ENCODE results near the gene CCT8L2. TPM values are rescaled to one million over a fixed set of nuclear protein-coding genes. Genes with fewer than 3 reads are reported as not detected.
"Not testable (repeated sequence)": the region's sequence is repeated elsewhere in the genome, so short reads cannot be mapped to it uniquely, and the experiment has no call there.

Gene CCT8L2
- total RNA-seq, 1 experiment from 2014 or later: not detected

GRCh38 chr22:16586170-16586569 lies 6.4 kb downstream of the CCT8L2 start:
- Histone ChIP-seq H3K27me3 (replicated peaks; ENCODE audit: insufficient read depth, low read depth, low read length, poor library complexity) (no peaks in the 10 kb centered on the region), H3K27ac (ENCODE audit: low read depth, low read length, poor library complexity, severe bottlenecking) (no peak overlapping the region), H3K9me3 (ENCODE audit: low read depth, low read length, poor library complexity, severe bottlenecking) (peaks cover 8% of the 10 kb centered on the region), H3K4me1 (ENCODE audit: insufficient read depth, low read length, poor library complexity, severe bottlenecking) (no peaks in the 10 kb centered on the region), H3K4me3 (ENCODE audit: low read depth, low read length, poor library complexity, severe bottlenecking) (no peak overlapping the region), H3K36me3 (ENCODE audit: insufficient read depth, low read length, poor library complexity, severe bottlenecking) (no peaks in the 10 kb centered on the region)
- ChIA-PET POLR2A (ENCODE audit: low non-redundant PET) (no interaction called here), CTCF (no interaction called here)
- TF ChIP-seq CTCF (conservative IDR thresholded peaks at IDR 0.05; ENCODE audit: low read depth, low read length) (no peak), EZH2 (IDR thresholded peaks at IDR 0.05; ENCODE audit: borderline replicate concordance, low read depth, low read length, poor library complexity, severe bottlenecking) (no peak)
- no TSS peak for BruUV-seq (replicated peaks)
- DNase-seq (ENCODE audit: low spot score): no peak
- intact Hi-C loops (cut with micrococcal nuclease; ENCODE audit: unreplicated experiment): no loop called here

- CTCF ChIA-PET; H3K27ac ChIP-seq (ENCODE audit: low read depth, low read length, poor library complexity, severe bottlenecking); H3K4me1 ChIP-seq (ENCODE audit: insufficient read depth, low read length, poor library complexity, severe bottlenecking); POLR2A ChIA-PET (ENCODE audit: low non-redundant PET); DNase-seq (ENCODE audit: low spot score); H3K4me3 ChIP-seq (ENCODE audit: low read depth, low read length, poor library complexity, severe bottlenecking); H3K36me3 ChIP-seq (ENCODE audit: insufficient read depth, low read length, poor library complexity, severe bottlenecking); BruUV-seq (replicated peaks); H3K9me3 ChIP-seq (ENCODE audit: low read depth, low read length, poor library complexity, severe bottlenecking); intact Hi-C loops (cut with micrococcal nuclease; ENCODE audit: unreplicated experiment); H3K27me3 ChIP-seq (replicated peaks; ENCODE audit: insufficient read depth, low read depth, low read length, poor library complexity): not testable (repeated sequence)
These were observed 11.7 kb downstream of the CCT8L2 start for GRCh38 chr22:16580872-16581271.

GRCh38 chr22:16569240-16569834 lies 23.3 kb downstream of the CCT8L2 start:
- H3K27me3 ChIP-seq (replicated peaks; ENCODE audit: insufficient read depth, low read depth, low read length, poor library complexity); intact Hi-C loops (cut with micrococcal nuclease; ENCODE audit: unreplicated experiment); CTCF ChIA-PET; H3K4me3 ChIP-seq (ENCODE audit: low read depth, low read length, poor library complexity, severe bottlenecking); BruUV-seq (replicated peaks); H3K27ac ChIP-seq (ENCODE audit: low read depth, low read length, poor library complexity, severe bottlenecking); H3K9me3 ChIP-seq (ENCODE audit: low read depth, low read length, poor library complexity, severe bottlenecking); H3K36me3 ChIP-seq (ENCODE audit: insufficient read depth, low read length, poor library complexity, severe bottlenecking); H3K4me1 ChIP-seq (ENCODE audit: insufficient read depth, low read length, poor library complexity, severe bottlenecking); POLR2A ChIA-PET (ENCODE audit: low non-redundant PET); DNase-seq (ENCODE audit: low spot score): not testable (repeated sequence)

- no peak for DNase-seq (ENCODE audit: low spot score)
- Histone ChIP-seq H3K4me3 (ENCODE audit: low read depth, low read length, poor library complexity, severe bottlenecking) (no peak overlapping the region), H3K4me1 (ENCODE audit: insufficient read depth, low read length, poor library complexity, severe bottlenecking) (no peaks in the 10 kb centered on the region), H3K36me3 (ENCODE audit: insufficient read depth, low read length, poor library complexity, severe bottlenecking) (no peaks in the 10 kb centered on the region), H3K27me3 (replicated peaks; ENCODE audit: insufficient read depth, low read depth, low read length, poor library complexity) (no peaks in the 10 kb centered on the region), H3K9me3 (ENCODE audit: low read depth, low read length, poor library complexity, severe bottlenecking) (peaks cover 5% of the 10 kb centered on the region), H3K27ac (ENCODE audit: low read depth, low read length, poor library complexity, severe bottlenecking) (no peak overlapping the region)
- CTCF ChIA-PET: no interaction called here
- POLR2A ChIA-PET (ENCODE audit: low non-redundant PET): no interaction called here
- intact Hi-C loops (cut with micrococcal nuclease; ENCODE audit: unreplicated experiment): no loop called here
- BruUV-seq (replicated peaks): no TSS peak
- TF ChIP-seq EZH2 (IDR thresholded peaks at IDR 0.05; ENCODE audit: borderline replicate concordance, low read depth, low read length, poor library complexity, severe bottlenecking): no peak
- no peak for TF ChIP-seq CTCF (conservative IDR thresholded peaks at IDR 0.05; ENCODE audit: low read depth, low read length)
These were observed 24.2 kb downstream of the CCT8L2 start for GRCh38 chr22:16568425-16568758.

GRCh38 chr22:16567617-16568424 lies 24.8 kb downstream of the CCT8L2 start:
- POLR2A ChIA-PET (ENCODE audit: low non-redundant PET): not testable (repeated sequence)

GRCh38 chr22:16566421-16567151 lies 26.0 kb downstream of the CCT8L2 start:
- BruUV-seq (replicated peaks); CTCF ChIA-PET; H3K27ac ChIP-seq (ENCODE audit: low read depth, low read length, poor library complexity, severe bottlenecking); H3K27me3 ChIP-seq (replicated peaks; ENCODE audit: insufficient read depth, low read depth, low read length, poor library complexity); intact Hi-C loops (cut with micrococcal nuclease; ENCODE audit: unreplicated experiment); H3K36me3 ChIP-seq (ENCODE audit: insufficient read depth, low read length, poor library complexity, severe bottlenecking); H3K4me3 ChIP-seq (ENCODE audit: low read depth, low read length, poor library complexity, severe bottlenecking); POLR2A ChIA-PET (ENCODE audit: low non-redundant PET); DNase-seq (ENCODE audit: low spot score); H3K4me1 ChIP-seq (ENCODE audit: insufficient read depth, low read length, poor library complexity, severe bottlenecking): not testable (repeated sequence)
- H3K9me3 ChIP-seq (ENCODE audit: low read depth, low read length, poor library complexity, severe bottlenecking): peaks cover 12% of the 10 kb centered on the region

More at GRCh38 chr22:16567617-16568424, 24.8 kb downstream of the CCT8L2 start:
- H3K9me3 ChIP-seq (ENCODE audit: low read depth, low read length, poor library complexity, severe bottlenecking); H3K27me3 ChIP-seq (replicated peaks; ENCODE audit: insufficient read depth, low read depth, low read length, poor library complexity); CTCF ChIA-PET; H3K36me3 ChIP-seq (ENCODE audit: insufficient read depth, low read length, poor library complexity, severe bottlenecking); H3K27ac ChIP-seq (ENCODE audit: low read depth, low read length, poor library complexity, severe bottlenecking); H3K4me1 ChIP-seq (ENCODE audit: insufficient read depth, low read length, poor library complexity, severe bottlenecking); DNase-seq (ENCODE audit: low spot score); H3K4me3 ChIP-seq (ENCODE audit: low read depth, low read length, poor library complexity, severe bottlenecking); BruUV-seq (replicated peaks); intact Hi-C loops (cut with micrococcal nuclease; ENCODE audit: unreplicated experiment): not testable (repeated sequence)

Data from A673 (cell line).